Adipocyte (in vitro differentiated cells): ENCODE data around the gene IFITM1.
"Not testable (repeated sequence)": the region's sequence is repeated elsewhere in the genome, so short reads cannot be mapped to it uniquely, and the experiment has no call there.

ENCODE experiments used
- DNase-seq: peaks from one replicate; pipeline ENCODE4 v3.0.0-alpha.2; 2015; ENCODE audit warnings: low read depth
- H3K27me3 ChIP-seq: replicated peaks from 2 replicates; pipeline ENCODE4 v1.7.0; 2013; ENCODE audit warnings: mild to moderate bottlenecking, low read length, moderate library complexity; ENCODE audit not compliant: control insufficient read depth, insufficient read depth
- H3K36me3 ChIP-seq: 2 replicates; pipeline ENCODE4 v1.7.0; 2013; ENCODE audit warnings: low read length, mild to moderate bottlenecking, moderate library complexity; ENCODE audit not compliant: control insufficient read depth, insufficient read depth, severe bottlenecking
- H3K4me1 ChIP-seq: 2 replicates; pipeline ENCODE4 v1.7.0; 2013; ENCODE audit warnings: mild to moderate bottlenecking, low read length, moderate library complexity; ENCODE audit not compliant: control insufficient read depth, insufficient read depth
- H3K4me3 ChIP-seq: 2 replicates; pipeline ENCODE4 v1.7.0; 2013; ENCODE audit warnings: mild to moderate bottlenecking, low read length, moderate library complexity
- H3K9ac ChIP-seq: 2 replicates; pipeline ENCODE4 v1.7.0; 2013; ENCODE audit warnings: mild to moderate bottlenecking, low read length, moderate library complexity
- H3K9me3 ChIP-seq: 2 replicates; pipeline ENCODE4 v1.7.0; 2013; ENCODE audit warnings: mild to moderate bottlenecking, low read length, moderate library complexity; ENCODE audit not compliant: control insufficient read depth

The IFITM1 gene

GRCh38 chr11:317668-318404 lies 4.0 kb downstream of the IFITM1 start:
- H3K36me3 ChIP-seq, H3K9me3 ChIP-seq, DNase-seq, H3K27me3 ChIP-seq: not testable (repeated sequence)
- peaks cover 22% of the 10 kb centered on the region for H3K4me1 ChIP-seq
- H3K9ac ChIP-seq = peak overlapping the region; percentile 49
- peak overlapping the region; percentile 28 for H3K4me3 ChIP-seq

- peak overlapping the region; percentile 89 for H3K4me3 ChIP-seq
- H3K9ac ChIP-seq = peak overlapping the region; percentile 91
Measured at GRCh38 chr11:318405-319120, 4.7 kb downstream of the IFITM1 start.

GRCh38 chr11:319121-319887 lies 5.5 kb downstream of the IFITM1 start:
- Histone ChIP-seq H3K4me3 (peak overlapping the region; percentile 89), H3K9ac (peak overlapping the region; percentile 91), H3K4me1 (peaks cover 19% of the 10 kb centered on the region)
- H3K36me3 ChIP-seq, DNase-seq, H3K27me3 ChIP-seq, H3K9me3 ChIP-seq: not testable (repeated sequence)

More at GRCh38 chr11:318405-319120, 4.7 kb downstream of the IFITM1 start:
- not testable (repeated sequence) for H3K27me3 ChIP-seq, H3K36me3 ChIP-seq, H3K9me3 ChIP-seq, DNase-seq
- peaks cover 15% of the 10 kb centered on the region for H3K4me1 ChIP-seq

DNA sequence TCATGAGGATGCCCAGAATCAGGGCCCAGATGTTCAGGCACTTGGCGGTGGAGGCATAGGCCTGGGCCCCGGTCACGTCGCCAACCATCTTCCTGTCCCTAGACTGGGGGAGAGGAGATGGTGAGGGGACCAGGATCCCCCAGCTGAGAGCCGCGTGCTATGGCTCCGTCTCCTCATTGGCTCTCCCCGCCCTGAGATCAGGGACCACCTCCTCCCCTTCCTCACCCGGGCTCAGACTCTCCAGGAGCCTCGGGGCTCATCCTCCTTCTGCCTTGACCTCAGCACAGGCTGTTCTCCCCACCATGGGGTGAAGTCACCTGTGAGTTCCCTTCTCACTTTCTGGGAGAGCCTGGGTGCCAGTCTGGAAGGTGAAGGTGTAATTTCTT lies 6.0 kb downstream of the IFITM1 start:
- DNase-seq, H3K27me3 ChIP-seq, H3K9me3 ChIP-seq, H3K36me3 ChIP-seq: not testable (repeated sequence)
- peak overlapping the region; percentile 89 for H3K4me3 ChIP-seq
- H3K9ac ChIP-seq = peak overlapping the region; percentile 91
- peaks cover 25% of the 10 kb centered on the region for H3K4me1 ChIP-seq

DNA sequence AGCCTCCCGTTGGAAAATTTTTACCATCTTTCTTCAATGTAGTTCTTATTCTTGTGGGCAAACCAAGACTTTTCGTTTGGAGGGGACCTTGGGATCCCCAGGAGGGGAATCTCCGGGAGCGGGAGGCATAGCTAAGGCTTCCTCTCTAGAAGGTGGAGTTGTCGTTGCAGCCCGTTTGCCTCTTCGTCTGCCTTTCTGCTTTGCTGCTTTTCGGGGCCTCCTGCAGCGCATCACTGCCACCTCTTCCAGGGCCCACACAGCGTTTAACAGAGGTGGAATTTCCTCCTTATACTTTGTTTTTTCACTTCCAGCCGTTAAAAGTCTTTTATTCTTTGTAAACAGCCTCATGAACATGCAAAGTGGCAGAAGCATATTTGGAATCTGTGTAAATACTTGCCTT lies 10.3 kb downstream of the IFITM1 start:
- Histone ChIP-seq H3K27me3 (no peaks in the 10 kb centered on the region), H3K9me3 (no peaks in the 10 kb centered on the region), H3K36me3 (no peaks in the 10 kb centered on the region), H3K4me3 (no peak overlapping the region), H3K9ac (peak overlapping the region; percentile 86), H3K4me1 (peaks cover 39% of the 10 kb centered on the region)
- no peak for DNase-seq

- not testable (repeated sequence) for H3K36me3 ChIP-seq, H3K27me3 ChIP-seq, H3K9me3 ChIP-seq, DNase-seq
- Histone ChIP-seq H3K4me3 (peak overlapping the region; percentile 61), H3K4me1 (peaks cover 39% of the 10 kb centered on the region), H3K9ac (peak overlapping the region; percentile 86)
Measured at GRCh38 chr11:324593-325517, 11.0 kb downstream of the IFITM1 start.

GRCh38 chr11:325796-326591 lies 12.2 kb downstream of the IFITM1 start:
- Histone ChIP-seq H3K36me3 (no peaks in the 10 kb centered on the region), H3K9ac (peak overlapping the region; percentile 82), H3K4me3 (no peak overlapping the region), H3K9me3 (no peaks in the 10 kb centered on the region), H3K4me1 (peaks cover 37% of the 10 kb centered on the region), H3K27me3 (no peaks in the 10 kb centered on the region)
- no peak for DNase-seq

DNA sequence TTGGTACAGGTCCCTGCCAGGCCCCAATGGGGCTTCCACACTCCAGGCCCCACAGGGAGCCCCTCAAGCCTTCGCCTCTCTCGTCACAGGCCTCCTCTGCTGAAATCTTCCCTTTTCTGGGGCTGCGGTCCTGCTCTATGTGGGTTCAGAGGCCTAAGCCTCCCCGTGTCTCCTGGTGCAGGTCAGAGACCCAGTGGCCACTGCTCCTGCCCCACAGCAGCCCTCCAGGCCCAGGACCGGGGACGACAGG lies 12.7 kb downstream of the IFITM1 start:
- no peak for DNase-seq
- H3K36me3 ChIP-seq = no peaks in the 10 kb centered on the region
- no peak overlapping the region for H3K4me3 ChIP-seq
- H3K9ac ChIP-seq = peak overlapping the region; percentile 82
- H3K4me1 ChIP-seq = peaks cover 35% of the 10 kb centered on the region
- H3K9me3 ChIP-seq = no peaks in the 10 kb centered on the region
- no peaks in the 10 kb centered on the region for H3K27me3 ChIP-seq

DNA sequence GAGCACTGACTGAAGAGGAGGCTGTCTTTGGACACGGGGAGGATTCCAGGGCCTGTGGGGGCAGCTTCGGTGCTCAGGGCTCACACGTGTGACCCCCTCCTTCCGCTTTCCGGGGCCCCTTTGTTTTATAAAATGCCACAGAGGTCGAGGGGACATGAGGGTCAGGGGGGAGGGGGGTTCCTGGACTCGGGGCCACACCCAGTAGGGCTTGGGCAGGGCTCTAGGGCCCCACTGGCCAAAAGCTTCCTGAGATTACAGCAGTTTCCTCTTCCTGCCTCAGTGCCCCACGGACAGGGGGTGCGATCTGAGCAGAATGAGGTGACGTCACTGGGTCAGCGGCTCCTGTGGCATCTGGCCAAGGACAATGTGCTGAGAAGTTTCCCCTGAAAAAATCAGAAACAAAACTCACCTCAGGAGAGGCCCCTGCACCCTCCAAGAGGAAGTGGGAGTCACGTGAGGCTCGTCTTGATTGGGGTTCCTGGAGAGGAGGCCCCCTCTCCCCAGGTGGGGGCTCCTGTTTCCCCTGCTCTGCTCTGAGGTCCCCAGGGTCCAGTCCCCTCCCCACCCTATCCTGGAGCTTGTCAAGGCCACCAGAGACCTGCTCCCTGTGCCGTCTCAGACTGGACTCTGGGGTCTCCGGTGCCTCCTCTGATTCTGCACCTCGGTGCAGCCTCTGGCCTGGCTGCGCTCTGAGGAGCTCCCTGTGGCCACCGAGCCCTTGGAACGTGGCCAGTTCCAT lies 13.2 kb downstream of the IFITM1 start:
- no peaks in the 10 kb centered on the region for H3K27me3 ChIP-seq
- H3K36me3 ChIP-seq = no peaks in the 10 kb centered on the region
- no peaks in the 10 kb centered on the region for H3K9me3 ChIP-seq
- peak overlapping the region; percentile 82 for H3K9ac ChIP-seq
- peaks cover 35% of the 10 kb centered on the region for H3K4me1 ChIP-seq
- DNase-seq = no peak
- H3K4me3 ChIP-seq = peak overlapping the region; percentile 65

GRCh38 chr11:327581-327923 lies 13.7 kb downstream of the IFITM1 start:
- peak overlapping the region; percentile 82 for H3K9ac ChIP-seq
- peaks cover 35% of the 10 kb centered on the region for H3K4me1 ChIP-seq
- no peaks in the 10 kb centered on the region for H3K27me3 ChIP-seq
- DNase-seq = no peak
- H3K9me3 ChIP-seq = no peaks in the 10 kb centered on the region
- peak overlapping the region; percentile 65 for H3K4me3 ChIP-seq
- no peaks in the 10 kb centered on the region for H3K36me3 ChIP-seq
